Measurements from ENCODE around the gene EPG5.

DNA sequence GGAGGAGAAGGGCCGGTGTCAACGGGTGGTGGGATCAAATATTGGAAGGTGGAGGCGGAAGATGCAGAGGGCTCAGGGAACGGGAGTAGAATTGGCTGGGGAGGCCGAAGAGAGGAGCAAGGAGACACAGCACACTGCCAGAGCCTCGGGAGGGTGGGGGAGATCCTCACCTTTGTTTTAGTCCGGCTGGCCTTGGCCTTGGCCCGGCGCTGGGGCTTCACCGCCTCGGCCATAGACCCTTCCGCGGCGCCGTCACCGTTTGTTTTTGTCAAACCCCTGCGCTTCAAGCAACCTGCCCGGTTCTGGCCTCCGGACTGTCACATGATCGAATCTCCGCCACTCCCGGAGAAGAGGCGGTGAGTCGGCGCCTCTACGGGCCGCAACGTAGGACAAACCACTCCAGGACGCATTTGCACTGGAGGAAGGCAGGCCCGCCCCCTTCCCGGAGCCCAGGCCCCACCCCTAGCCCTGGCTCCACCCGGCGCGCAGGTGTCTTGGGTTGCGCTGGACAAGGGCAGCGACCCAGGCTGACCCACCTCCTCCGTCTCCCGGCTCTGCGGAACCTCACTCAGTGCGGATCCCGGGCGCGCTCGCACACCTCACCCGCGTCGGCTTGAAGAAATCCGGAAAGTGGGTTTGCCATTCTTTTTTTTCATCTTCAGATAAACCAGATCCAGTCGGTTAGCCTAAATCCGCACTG lies at the start of gene EPG5:
- TF ChIP-seq YY1 (IDR thresholded peaks at IDR 0.05; ENCODE audit: insufficient read depth, insufficient read length): no peak
- TF ChIP-seq SUZ12 (IDR thresholded peaks at IDR 0.05; ENCODE audit: extremely low read depth, insufficient read depth, insufficient read length): no peak
